K562 (cell line): ENCODE data around the gene CCNL2. TPM values are rescaled to one million over a fixed set of nuclear protein-coding genes. Genes with fewer than 3 reads are reported as not detected.

Experiments used
- RBFOX2 ChIP-seq: fragments of 200-400 bp; formaldehyde crosslinking; IDR thresholded peaks from 2 replicates; pipeline ENCODE4 v1.6.1; 2017; ENCODE audit warnings: low read depth, mild to moderate bottlenecking, low read length, moderate library complexity
- ZNF407 ChIP-seq: fragments of 450-650 bp; IDR thresholded peaks from 2 replicates; pipeline ENCODE4 v1.6.1; 2016; ENCODE audit warnings: low read depth
- polyA plus RNA-seq, 8 experiments: library from polyadenylated mRNA; depleted of rRNA in 4 of 8; stranded (reverse) in 5 of 8; unstranded in 3 of 8; fragments of >200 nt; fragmentation: Nextera tagmentation in 2 of 8; fragmentation: Illumina TruSeq in 1 of 8; extraction: Ambion mirVana in 2 of 8; extraction: Trizol in 1 of 8; gene quantifications; 2 replicates each; pipeline versions ENCODE4 v1.2.1 to v1.2.3, GENCODE V29; 2011 to 2014; ENCODE audit warnings: inconsistent platforms in 1 of 8, missing spikeins in 1 of 8
- total RNA-seq, 7 experiments: library from RNA; depleted of rRNA in 6 of 7; stranded (reverse); fragments of >200 nt in 6 of 7; fragmentation: Illumina TruSeq in 2 of 7; extraction: Trizol in 2 of 7; gene quantifications; 2 replicates each; pipeline versions ENCODE4 v1.2.1 to v1.2.3, GENCODE V29; 2011 to 2021; ENCODE audit warnings: low replicate concordance in 1 of 7
- TF ChIP-seq, protein P1 (sequence below): sonication (generic); formaldehyde crosslinking; IDR thresholded peaks from 2 replicates; pipeline ENCODE4 v1.9.0; 2022; ENCODE audit warnings: mild to moderate bottlenecking, missing genetic modification reagents
- TF ChIP-seq, protein P2 (sequence below): fragments of 450-650 bp; IDR thresholded peaks from 2 replicates; pipeline ENCODE4 v1.6.1; 2016; ENCODE audit warnings: missing biosample characterization, missing genetic modification characterization
- TF ChIP-seq, protein P3 (sequence below): sonication (generic); formaldehyde crosslinking; IDR thresholded peaks from 2 replicates; pipeline ENCODE4 v1.8.0; 2022; ENCODE audit warnings: mild to moderate bottlenecking, low read depth, missing genetic modification reagents

CCNL2 gene
- total and polyA plus RNA-seq, 9 of the 15 experiments (the other 6 are each of a cell fraction or from before 2014, with no cell fraction given) = 2.8 to 287 (median 94.5) TPM

DNA sequence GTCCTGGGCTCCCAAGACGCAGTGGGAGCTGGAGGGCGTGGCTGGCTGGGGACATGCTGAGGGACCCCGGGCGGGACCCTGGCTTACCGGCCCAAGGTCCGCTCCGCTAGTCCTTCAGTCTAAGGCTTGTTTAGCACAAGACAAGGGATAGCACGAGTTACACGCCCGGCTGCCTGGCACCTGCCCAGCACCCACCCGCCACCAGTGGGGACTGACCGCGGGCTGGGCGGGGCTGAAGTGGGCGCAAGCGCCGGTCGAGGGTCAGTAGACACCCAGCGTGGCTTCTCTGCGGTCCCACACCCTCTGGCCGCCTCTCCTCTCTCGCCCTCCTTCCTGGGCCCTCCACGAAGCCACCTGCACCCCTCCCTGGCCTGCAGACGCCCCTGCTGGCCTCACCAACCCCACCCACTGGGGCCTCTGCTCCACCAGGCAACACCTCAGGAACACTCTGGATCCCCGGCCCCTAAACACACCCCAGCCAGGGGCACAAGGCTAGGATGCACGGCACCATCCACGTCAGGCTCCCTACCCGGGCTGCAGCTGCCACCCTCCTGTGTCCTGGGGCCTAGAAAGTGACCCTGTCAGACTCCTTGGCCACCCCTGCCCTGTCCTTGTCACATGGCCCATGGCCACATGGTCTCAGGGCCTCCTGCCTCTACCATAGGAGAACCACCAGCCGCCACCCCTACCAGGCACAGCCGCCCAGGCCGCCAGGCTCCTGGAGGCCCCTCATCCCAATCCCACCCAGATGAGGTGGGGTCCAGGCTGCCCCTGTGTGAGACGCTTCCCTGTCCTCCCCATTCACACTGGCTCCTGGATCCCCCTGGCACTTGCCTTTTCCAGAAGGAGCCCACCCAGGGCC lies 62.0 kb downstream of the CCNL2 start (continued):
- TF ChIP-seq, protein P1, sequence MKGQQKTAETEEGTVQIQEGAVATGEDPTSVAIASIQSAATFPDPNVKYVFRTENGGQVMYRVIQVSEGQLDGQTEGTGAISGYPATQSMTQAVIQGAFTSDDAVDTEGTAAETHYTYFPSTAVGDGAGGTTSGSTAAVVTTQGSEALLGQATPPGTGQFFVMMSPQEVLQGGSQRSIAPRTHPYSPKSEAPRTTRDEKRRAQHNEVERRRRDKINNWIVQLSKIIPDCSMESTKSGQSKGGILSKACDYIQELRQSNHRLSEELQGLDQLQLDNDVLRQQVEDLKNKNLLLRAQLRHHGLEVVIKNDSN (CRISPR knock-in tag) = no peak
- TF ChIP-seq ZNF407 = no peak
- TF ChIP-seq, protein P2, sequence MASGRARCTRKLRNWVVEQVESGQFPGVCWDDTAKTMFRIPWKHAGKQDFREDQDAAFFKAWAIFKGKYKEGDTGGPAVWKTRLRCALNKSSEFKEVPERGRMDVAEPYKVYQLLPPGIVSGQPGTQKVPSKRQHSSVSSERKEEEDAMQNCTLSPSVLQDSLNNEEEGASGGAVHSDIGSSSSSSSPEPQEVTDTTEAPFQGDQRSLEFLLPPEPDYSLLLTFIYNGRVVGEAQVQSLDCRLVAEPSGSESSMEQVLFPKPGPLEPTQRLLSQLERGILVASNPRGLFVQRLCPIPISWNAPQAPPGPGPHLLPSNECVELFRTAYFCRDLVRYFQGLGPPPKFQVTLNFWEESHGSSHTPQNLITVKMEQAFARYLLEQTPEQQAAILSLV (tag) = no peak
- TF ChIP-seq, protein P3, sequence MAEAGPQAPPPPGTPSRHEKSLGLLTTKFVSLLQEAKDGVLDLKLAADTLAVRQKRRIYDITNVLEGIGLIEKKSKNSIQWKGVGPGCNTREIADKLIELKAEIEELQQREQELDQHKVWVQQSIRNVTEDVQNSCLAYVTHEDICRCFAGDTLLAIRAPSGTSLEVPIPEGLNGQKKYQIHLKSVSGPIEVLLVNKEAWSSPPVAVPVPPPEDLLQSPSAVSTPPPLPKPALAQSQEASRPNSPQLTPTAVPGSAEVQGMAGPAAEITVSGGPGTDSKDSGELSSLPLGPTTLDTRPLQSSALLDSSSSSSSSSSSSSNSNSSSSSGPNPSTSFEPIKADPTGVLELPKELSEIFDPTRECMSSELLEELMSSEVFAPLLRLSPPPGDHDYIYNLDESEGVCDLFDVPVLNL (CRISPR knock-in tag) = no peak
- 0 out of 2 replicates have a peak, but pooled peaks have one; percentile 42 for TF ChIP-seq RBFOX2
